Activated T-cell treated with anti-CD3 and anti-CD28 coated beads for 1 hour (primary cell): Measurements from ENCODE around the gene PLCL2.

Source experiments
- DNase-seq: peaks from one replicate; pipeline ENCODE4 v3.0.0-alpha.2; 2020; ENCODE audit warnings: low read depth

Gene PLCL2

GRCh38 chr3:16893618-16894200 is 9.0 kb downstream of the PLCL2 start:
- DNase-seq = no peak

DNA sequence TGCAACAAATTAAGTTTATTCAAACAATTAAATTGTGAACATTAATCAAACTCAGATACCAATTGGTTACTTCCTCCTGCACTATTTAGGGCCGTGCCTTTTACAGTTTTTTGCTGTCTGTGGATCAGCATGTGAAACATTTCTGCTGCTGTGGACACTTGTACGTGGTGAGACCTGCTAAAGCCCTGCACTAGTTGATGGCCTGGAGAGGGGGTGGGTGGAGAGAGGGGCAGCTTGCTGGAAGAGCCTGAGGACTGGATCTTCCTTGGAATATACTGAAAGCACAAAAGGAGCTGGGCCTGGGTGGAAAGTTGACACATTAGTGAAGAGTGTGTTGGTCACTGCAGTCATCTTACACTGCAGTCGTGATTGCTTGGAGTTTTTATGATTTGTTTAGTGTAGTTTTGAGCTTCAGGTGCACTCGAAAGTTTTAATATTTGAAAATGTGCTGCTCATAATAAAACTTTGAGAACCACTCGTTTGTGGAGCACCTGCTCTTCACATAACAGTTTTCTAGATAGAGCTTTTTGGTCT is 11.4 kb downstream of the PLCL2 start:
- DNase-seq = no peak

DNA sequence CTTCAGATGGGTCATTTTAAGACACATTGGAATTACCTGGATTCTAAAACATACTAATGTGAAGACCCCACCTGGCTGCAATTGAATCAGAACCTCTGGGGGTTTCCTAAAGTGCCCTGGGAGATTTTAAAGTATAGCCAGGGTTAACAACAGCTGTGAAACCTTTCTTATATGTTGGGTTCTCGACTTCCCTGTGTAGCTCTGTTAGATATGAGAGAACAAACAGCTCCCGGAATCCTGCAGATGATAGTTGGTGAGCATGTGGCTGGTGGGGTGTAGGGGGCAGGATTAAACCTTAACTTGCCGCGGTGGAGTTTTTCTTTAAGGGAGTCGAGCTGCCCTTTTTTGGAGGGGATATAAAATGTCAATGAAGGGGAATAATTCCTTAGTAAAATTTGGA is 12.1 kb downstream of the PLCL2 start:
- no peak for DNase-seq

DNA sequence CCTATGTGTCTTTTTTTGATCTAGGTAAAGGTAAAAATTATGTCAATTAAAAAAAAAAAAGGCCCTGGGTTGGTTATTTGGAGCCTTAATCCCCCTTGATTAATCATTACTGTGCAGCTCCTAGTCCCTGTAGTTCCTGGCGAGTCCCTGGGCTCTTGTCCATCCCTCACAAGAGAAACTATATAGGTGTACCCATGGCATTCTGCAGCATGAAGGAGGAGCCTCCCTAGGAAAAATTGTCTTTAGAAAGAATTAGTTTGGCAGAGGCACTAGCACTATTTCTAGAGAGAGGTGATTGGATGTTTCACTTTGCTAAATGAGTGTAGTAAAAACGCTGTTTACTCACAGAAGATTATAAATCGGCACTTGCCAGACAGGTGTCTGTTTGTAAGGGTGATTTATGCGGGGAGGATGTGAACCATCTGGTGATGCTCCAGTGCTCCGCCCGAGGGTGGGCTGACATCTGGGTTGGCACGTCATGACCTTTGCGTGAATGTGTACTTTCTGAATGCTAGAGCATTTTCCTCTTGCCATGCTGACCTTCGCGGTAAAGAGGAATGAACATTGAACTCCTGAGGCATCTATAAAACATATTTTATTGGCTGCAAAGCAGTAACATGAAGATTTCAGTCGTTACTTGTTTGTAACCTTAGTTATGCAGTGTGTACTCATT is 12.6 kb downstream of the PLCL2 start:
- DNase-seq = no peak

- no peak for DNase-seq
Observed at GRCh38 chr3:16898595-16899395, 14.0 kb downstream of the PLCL2 start.

DNA sequence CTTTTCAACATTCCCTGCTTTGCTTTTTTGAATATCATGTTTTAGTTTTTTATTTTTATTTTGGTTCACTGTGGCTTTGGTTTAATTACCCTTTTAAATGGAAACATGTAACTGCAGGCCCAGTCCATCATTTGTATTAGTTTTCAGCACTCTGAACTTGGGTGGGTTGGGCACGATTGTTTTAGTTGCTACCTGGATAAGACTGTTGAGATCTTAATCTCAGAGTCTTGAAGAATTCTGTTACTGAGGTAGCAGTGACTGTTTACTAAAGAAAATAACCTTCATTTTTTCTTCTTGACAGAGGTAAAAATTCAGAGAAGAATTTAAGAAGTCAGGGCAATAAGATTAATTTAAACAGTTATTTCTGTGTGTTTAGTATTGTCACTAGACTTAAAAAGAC is 15.2 kb downstream of the PLCL2 start:
- DNase-seq = no peak

- no peak for DNase-seq
Observed at GRCh38 chr3:16900779-16901440, 16.2 kb downstream of the PLCL2 start.

- DNase-seq = no peak
Observed at GRCh38 chr3:16904423-16905417, 20.0 kb downstream of the PLCL2 start.

- DNase-seq = no peak
Observed at GRCh38 chr3:16905704-16906103, 20.9 kb downstream of the PLCL2 start.

- no peak for DNase-seq
Observed at GRCh38 chr3:16906682-16907081, 21.9 kb downstream of the PLCL2 start.

GRCh38 chr3:16907243-16907642 is 22.5 kb downstream of the PLCL2 start:
- no peak for DNase-seq

GRCh38 chr3:16908016-16908807 is 23.5 kb downstream of the PLCL2 start:
- no peak for DNase-seq

GRCh38 chr3:16908896-16909295 is 24.1 kb downstream of the PLCL2 start:
- DNase-seq = no peak

DNA sequence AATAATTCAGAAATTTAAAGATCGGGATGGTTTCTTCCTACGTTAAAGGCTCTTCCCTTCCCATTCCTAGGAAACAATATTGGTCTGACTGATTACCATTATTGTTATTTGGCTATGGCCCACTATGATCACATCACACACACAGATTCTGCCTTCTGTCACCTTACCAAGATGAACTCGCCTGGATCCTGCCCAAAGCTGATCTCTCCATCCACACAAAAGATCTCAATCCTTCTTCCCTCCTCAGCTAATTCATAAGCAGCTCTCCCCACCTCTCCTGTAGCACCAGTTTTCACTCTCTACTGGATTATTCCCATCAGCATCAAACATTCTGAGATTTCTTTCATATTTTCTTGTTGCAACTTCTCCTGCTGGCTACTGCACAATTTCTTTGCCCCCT is 25.0 kb downstream of the PLCL2 start:
- no peak for DNase-seq

DNA sequence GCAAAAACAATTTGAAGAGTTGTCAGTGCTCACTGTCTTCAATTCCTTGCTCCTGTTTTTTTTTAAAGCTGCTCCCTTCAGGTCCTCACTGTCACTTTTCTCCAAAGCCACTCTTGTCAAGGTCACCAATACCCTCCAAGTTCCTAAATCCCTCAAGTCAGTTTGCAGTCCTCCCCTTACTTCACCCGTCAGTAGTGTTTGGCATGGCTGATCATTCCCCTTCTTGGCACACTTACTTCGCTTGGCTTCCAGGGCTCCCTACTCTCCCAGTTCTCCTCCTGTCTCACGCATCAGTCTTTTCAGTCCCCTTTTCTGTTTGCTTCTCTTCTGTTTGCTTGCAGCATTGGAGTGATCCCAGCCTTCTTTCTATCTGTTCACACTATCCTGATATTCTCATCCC is 25.5 kb downstream of the PLCL2 start:
- no peak for DNase-seq

DNA sequence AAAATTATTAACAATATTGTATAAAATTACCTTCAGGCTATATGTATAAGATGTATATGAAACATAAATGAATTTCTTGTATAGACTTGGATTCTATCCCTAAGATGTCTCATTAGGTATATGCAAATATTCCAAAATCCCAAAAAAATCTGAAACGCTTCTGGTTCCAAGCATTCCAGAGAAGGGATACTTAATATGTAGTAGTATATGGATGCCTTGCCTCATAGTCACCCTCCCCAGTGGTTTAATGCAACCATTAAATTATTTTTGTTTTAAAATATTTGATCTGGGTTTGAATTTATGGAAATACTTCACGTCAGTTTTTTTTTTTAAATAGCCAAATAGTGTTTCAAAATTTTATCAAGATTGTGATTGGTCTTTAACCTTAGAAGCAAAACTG is 27.2 kb downstream of the PLCL2 start:
- no peak for DNase-seq

DNA sequence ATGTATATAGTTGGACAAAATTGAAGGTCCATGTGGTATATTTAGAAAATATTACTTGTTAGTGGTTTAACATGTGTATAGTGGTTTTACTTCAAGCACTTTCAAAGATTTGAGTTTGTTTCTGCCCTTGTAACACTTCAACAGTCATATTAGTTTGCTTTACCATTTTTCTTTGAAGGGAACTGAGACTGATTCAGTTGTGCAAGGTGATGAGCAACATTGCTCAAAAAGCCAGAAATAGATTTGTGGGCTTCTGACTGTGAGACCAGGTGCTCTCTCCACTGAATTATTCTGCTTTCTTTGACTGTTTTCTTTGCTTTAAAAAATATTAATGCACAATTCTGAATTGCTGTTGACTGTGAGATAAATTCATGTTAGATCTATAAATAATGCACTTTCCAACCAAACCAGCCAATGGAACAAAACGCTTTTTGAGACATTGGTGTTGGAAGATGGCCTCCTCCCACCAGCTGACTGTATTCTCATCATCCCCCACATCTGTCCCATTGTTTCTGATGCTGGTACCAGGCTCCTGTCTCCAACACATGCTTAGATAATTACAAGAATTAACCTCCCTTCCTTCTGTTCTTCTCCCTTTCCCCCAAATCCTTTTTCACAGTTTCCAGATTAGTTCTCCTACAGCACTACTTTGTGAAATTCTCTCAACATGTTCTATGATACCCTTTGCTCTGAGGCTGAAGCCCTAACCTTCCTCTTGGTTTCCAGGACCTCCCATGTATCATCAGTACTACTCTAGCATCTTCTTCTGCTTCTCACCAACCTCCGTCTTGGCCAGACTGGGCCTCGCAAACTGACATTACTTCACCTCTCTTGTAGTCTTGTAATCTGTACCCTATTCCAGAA is 27.9 kb downstream of the PLCL2 start:
- no peak for DNase-seq

DNA sequence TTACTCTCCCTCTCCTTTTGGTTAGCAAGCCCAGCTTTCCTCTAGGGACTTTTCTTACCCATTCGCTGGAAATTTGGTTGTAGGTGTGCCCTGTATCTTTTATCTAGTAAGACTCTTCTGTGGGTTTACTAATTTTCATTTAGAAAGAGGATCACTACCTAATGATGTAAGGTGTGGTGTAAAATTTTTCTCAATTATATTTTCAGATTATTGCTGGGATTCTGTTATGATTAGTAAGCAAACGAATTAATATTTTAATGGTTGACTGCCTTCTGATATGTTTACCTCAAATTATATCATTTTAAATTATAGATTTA is 28.5 kb downstream of the PLCL2 start:
- no peak for DNase-seq

DNA sequence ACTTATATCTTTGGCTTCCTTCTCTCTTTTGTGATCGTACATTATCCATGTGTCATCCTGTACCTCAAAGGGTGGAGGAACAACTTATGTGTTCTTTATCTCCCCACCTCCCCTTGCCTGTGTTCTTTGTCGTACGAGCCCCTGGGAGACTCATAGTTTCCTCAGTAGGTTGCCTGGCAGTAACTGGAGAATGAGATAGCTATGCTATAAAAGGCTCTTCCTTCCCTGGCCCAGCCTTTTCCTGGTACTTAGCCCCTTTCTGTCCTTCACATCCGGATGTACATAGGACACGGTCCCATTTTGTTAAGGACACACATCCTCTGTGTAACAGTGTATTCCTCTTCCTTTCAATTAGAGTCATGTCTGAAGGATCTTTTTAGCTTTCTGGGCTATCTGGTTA is 32.1 kb downstream of the PLCL2 start:
- DNase-seq = no peak
